Type B pancreatic cell (in vitro differentiated cells): ENCODE data around the gene UPK1A. TPM values are rescaled to one million over a fixed set of nuclear protein-coding genes. Genes with fewer than 3 reads are reported as not detected.

ENCODE experiments used
- DNase-seq: peaks from one replicate; pipeline ENCODE4 v3.0.0; 2021; ENCODE audit warnings: mixed read lengths; ENCODE audit not compliant: unreplicated experiment; ENCODE audit errors: extremely low spot score
- H3K27ac Mint-ChIP-seq: 2 replicates; pipeline ENCODE4 v1.8.0; 2021; ENCODE audit warnings: mild to moderate bottlenecking, mixed read lengths
- H3K27me3 Mint-ChIP-seq: 2 replicates; pipeline ENCODE4 v1.8.0; 2021; ENCODE audit warnings: mixed read lengths
- H3K36me3 Mint-ChIP-seq: 2 replicates; pipeline ENCODE4 v1.8.0; 2021; ENCODE audit warnings: mixed read lengths
- H3K4me1 Mint-ChIP-seq: one replicate; pipeline ENCODE4 v1.8.0; 2021; ENCODE audit warnings: mixed read lengths; ENCODE audit not compliant: unreplicated experiment
- H3K4me3 Mint-ChIP-seq: 2 replicates; pipeline ENCODE4 v1.8.0; 2021; ENCODE audit warnings: mild to moderate bottlenecking, mixed read lengths
- H3K9me3 Mint-ChIP-seq: 2 replicates; pipeline ENCODE4 v1.8.0; 2021; ENCODE audit warnings: mixed read lengths
- CTCF ChIP-seq: fragments of 200-600 bp; sonication (generic); conservative IDR thresholded peaks from 2 replicates; pipeline ENCODE4 v1.5.0; 2021; ENCODE audit warnings: antibody characterized with exemption, mild to moderate bottlenecking
- total RNA-seq: library from RNA; stranded (reverse); gene quantifications from 2 replicates; pipeline ENCODE4 v1.2.1, GENCODE V29; 2021; ENCODE audit warnings: low replicate concordance

UPK1A gene
- total RNA-seq, 1 donor from 2014 or later, result 4.4 TPM

- Mint-ChIP-seq H3K36me3 (peaks cover 4% of the 10 kb centered on the region), H3K9me3 (no peaks in the 10 kb centered on the region), H3K4me1 (no peaks in the 10 kb centered on the region), H3K4me3 (no peak overlapping the region), H3K27ac (no peak overlapping the region), H3K27me3 (no peaks in the 10 kb centered on the region)
- TF ChIP-seq CTCF, result no peak
- no peak for DNase-seq
Measured at GRCh38 chr19:35725216-35725861, 59.0 kb downstream of the UPK1A start.

- TF ChIP-seq CTCF, result no peak
- no peak overlapping the region for H3K4me3 Mint-ChIP-seq
- H3K27ac Mint-ChIP-seq, result no peak overlapping the region
- no peaks in the 10 kb centered on the region for H3K9me3 Mint-ChIP-seq
- no peak for DNase-seq
- no peaks in the 10 kb centered on the region for H3K27me3 Mint-ChIP-seq
- peaks cover 14% of the 10 kb centered on the region for H3K36me3 Mint-ChIP-seq
- peaks cover 5% of the 10 kb centered on the region for H3K4me1 Mint-ChIP-seq
Measured at GRCh38 chr19:35727053-35727955, 61.0 kb downstream of the UPK1A start.

Other genes with a start within 250 kb of the UPK1A start
- gene FFAR2, start 218.3 kb upstream of the UPK1A start, total RNA-seq, result 1.1 and 2.2 TPM in 2 replicates
- 0.80 and 2.0 TPM in 2 replicates for gene KRTDAP, start 176.1 kb upstream of the UPK1A start, total RNA-seq
- 70.9 and 141 TPM in 2 replicates for gene DMKN, start 152.9 kb upstream of the UPK1A start, total RNA-seq
- gene SBSN, start 138.2 kb upstream of the UPK1A start, total RNA-seq, result 0.53 TPM in 1 of 2 replicates, not detected in the other
- not detected in 2 replicates for gene GAPDHS, start 133.1 kb upstream of the UPK1A start, total RNA-seq
- gene TMEM147, start 120.9 kb upstream of the UPK1A start, total RNA-seq, result 104 and 113 TPM in 2 replicates
- 1.3 and 16.8 TPM in 2 replicates for gene ATP4A, start 102.9 kb upstream of the UPK1A start, total RNA-seq
- gene PMIS2, start 80.3 kb upstream of the UPK1A start, total RNA-seq, result not detected in 2 replicates
- gene HAUS5, start 53.8 kb upstream of the UPK1A start, total RNA-seq, result 19.5 and 42.6 TPM in 2 replicates
- 79.6 and 84.9 TPM in 2 replicates for gene RBM42, start 37.5 kb upstream of the UPK1A start, total RNA-seq
- gene ETV2, start 24.8 kb upstream of the UPK1A start, total RNA-seq, result 1.1 TPM in 2 replicates
- gene COX6B1, start 18.2 kb upstream of the UPK1A start, total RNA-seq, result 408 and 544 TPM in 2 replicates
- not detected in 2 replicates for gene ZBTB32, start 38.0 kb downstream of the UPK1A start, total RNA-seq
- 52.3 and 55.4 TPM in 2 replicates for gene KMT2B, start 51.5 kb downstream of the UPK1A start, total RNA-seq
- 1.5 and 3.8 TPM in 2 replicates for gene IGFLR1, start 75.9 kb downstream of the UPK1A start, total RNA-seq
- gene U2AF1L4, start 78.9 kb downstream of the UPK1A start, total RNA-seq, result 22.2 and 25.4 TPM in 2 replicates
- 74.2 and 85.4 TPM in 2 replicates for gene PSENEN, start 79.1 kb downstream of the UPK1A start, total RNA-seq
- gene LIN37, start 82.1 kb downstream of the UPK1A start, total RNA-seq, result 15.5 and 17.9 TPM in 2 replicates
- gene HSPB6, start 90.5 kb downstream of the UPK1A start, total RNA-seq, result 0.43 and 0.60 TPM in 2 replicates
- gene PROSER3, start 91.7 kb downstream of the UPK1A start, total RNA-seq, result 34.6 and 48.0 TPM in 2 replicates
- gene ARHGAP33, start 109.0 kb downstream of the UPK1A start, total RNA-seq, result 16.3 and 71.8 TPM in 2 replicates
- 11.5 and 20.6 TPM in 2 replicates for gene PRODH2, start 146.3 kb downstream of the UPK1A start, total RNA-seq
- 1.9 TPM in 2 replicates for gene NPHS1, start 186.0 kb downstream of the UPK1A start, total RNA-seq
- gene KIRREL2, start 190.4 kb downstream of the UPK1A start, total RNA-seq, result 3.3 and 3.5 TPM in 2 replicates
- 43.3 and 120 TPM in 2 replicates for gene APLP1, start 202.1 kb downstream of the UPK1A start, total RNA-seq
- gene NFKBID, start 234.0 kb downstream of the UPK1A start, total RNA-seq, result 9.1 and 11.6 TPM in 2 replicates
- gene HCST, start 236.0 kb downstream of the UPK1A start, total RNA-seq, result 1.0 and 1.3 TPM in 2 replicates
- gene TYROBP, start 241.8 kb downstream of the UPK1A start, total RNA-seq, result not detected in 2 replicates